ENCODE measurements around the gene RAMP3.

DNA sequence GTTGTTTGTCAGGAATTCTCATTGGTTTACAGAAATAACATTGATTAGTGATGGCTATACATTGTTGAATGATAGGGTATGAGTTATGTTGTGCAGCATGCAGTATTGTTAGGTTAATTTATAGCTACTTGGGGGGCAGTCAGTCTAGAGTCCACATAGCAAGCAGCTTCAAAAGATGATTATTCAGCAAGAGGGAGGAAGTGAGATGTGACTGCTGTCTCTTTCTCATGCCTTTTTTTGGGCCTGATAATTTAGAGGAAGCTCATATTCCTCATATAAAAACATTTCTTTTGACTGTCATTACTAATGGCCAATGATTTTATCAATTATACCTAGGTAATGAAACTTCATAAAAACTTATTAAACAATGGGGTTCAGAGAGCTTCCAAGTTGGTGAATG lies 42.7 kb upstream of the RAMP3 start:
- TF ChIP-seq ZFP30 (CRISPR knock-in tag; IDR thresholded peaks at IDR 0.05; ENCODE audit: borderline replicate concordance) (no peak), POLR2A (conservative IDR thresholded peaks at IDR 0.05) (no peak), SMC3 (conservative IDR thresholded peaks at IDR 0.05; ENCODE audit: insufficient read depth, low read depth, low read length) (no peak), ATF1 (CRISPR knock-in tag; IDR thresholded peaks at IDR 0.05) (no peak), ATF1 (tag; IDR thresholded peaks at IDR 0.05) (no peak), CTBP1 (IDR thresholded peaks at IDR 0.05; ENCODE audit: borderline replicate concordance) (no peak), ATF7 (IDR thresholded peaks at IDR 0.05) (no peak), EZH2 (IDR thresholded peaks at IDR 0.05; ENCODE audit: borderline replicate concordance, low read depth, low read length) (no peak), SRSF7 (optimal IDR thresholded peaks at IDR 0.05; ENCODE audit: low read depth, low read length) (no peak)
- TF ChIP-seq, protein P1, sequence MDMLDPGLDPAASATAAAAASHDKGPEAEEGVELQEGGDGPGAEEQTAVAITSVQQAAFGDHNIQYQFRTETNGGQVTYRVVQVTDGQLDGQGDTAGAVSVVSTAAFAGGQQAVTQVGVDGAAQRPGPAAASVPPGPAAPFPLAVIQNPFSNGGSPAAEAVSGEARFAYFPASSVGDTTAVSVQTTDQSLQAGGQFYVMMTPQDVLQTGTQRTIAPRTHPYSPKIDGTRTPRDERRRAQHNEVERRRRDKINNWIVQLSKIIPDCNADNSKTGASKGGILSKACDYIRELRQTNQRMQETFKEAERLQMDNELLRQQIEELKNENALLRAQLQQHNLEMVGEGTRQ (CRISPR knock-in tag; IDR thresholded peaks at IDR 0.05), result no peak
- TF ChIP-seq, protein P2, sequence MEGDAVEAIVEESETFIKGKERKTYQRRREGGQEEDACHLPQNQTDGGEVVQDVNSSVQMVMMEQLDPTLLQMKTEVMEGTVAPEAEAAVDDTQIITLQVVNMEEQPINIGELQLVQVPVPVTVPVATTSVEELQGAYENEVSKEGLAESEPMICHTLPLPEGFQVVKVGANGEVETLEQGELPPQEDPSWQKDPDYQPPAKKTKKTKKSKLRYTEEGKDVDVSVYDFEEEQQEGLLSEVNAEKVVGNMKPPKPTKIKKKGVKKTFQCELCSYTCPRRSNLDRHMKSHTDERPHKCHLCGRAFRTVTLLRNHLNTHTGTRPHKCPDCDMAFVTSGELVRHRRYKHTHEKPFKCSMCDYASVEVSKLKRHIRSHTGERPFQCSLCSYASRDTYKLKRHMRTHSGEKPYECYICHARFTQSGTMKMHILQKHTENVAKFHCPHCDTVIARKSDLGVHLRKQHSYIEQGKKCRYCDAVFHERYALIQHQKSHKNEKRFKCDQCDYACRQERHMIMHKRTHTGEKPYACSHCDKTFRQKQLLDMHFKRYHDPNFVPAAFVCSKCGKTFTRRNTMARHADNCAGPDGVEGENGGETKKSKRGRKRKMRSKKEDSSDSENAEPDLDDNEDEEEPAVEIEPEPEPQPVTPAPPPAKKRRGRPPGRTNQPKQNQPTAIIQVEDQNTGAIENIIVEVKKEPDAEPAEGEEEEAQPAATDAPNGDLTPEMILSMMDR (IDR thresholded peaks at IDR 0.05 in 2 of 3, conservative IDR thresholded peaks at IDR 0.05 in 1 of 3; ENCODE audit: insufficient read depth in 2 of 3, low read depth in 1 of 3, low read length in 3 of 3), result no peak
